ENCODE data around the gene HOXC11. TPM values are rescaled to one million over a fixed set of nuclear protein-coding genes. Genes with fewer than 3 reads are reported as not detected.

The HOXC11 gene
- total RNA-seq, 4 donors from 2014 or later, result not detected

DNA sequence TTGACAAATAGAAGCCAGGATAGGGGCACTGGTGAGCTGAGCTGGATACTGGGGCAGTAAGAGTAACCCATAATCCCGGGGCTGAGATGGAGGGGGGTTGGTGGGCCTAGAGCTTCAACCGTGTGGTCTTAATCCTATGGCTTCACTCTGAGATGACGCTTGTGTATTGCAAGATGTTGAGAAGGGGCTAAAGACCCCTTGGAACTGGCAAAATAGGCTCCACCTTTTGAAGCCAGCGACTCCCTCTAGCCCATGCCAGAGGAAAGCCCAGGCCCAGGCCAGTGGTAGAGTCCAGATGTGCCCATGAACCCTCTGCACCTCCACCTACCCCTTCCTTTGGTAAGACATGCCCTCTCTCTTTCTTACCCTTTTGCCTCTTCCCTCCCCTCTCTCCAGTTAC is 13.6 kb upstream of the HOXC11 start:
- TF ChIP-seq CTCF (IDR thresholded peaks at IDR 0.05) (no peak), POLR2A (IDR thresholded peaks at IDR 0.05) (no peak)
- H3K27me3 ChIP-seq, result peaks cover 34 to 100% (median 78%) of the 10 kb centered on the region in 4 donors
- H3K4me1 ChIP-seq, result peaks cover 5 to 48% (median 6%) of the 10 kb centered on the region in 3 donors
- no peak overlapping the region for H3K27ac ChIP-seq
- 10 to 16% methylated on average over 4 of the region's 4 CpGs for WGBS, 2 donors
- H3K36me3 ChIP-seq, result no peaks in the 10 kb centered on the region
- no peak for DNase-seq
- H3K9me3 ChIP-seq, result no peaks in the 10 kb centered on the region
- intact Hi-C loops (cut with DNase I), result no loop called here
- no peak overlapping the region for H3K4me3 ChIP-seq

DNA sequence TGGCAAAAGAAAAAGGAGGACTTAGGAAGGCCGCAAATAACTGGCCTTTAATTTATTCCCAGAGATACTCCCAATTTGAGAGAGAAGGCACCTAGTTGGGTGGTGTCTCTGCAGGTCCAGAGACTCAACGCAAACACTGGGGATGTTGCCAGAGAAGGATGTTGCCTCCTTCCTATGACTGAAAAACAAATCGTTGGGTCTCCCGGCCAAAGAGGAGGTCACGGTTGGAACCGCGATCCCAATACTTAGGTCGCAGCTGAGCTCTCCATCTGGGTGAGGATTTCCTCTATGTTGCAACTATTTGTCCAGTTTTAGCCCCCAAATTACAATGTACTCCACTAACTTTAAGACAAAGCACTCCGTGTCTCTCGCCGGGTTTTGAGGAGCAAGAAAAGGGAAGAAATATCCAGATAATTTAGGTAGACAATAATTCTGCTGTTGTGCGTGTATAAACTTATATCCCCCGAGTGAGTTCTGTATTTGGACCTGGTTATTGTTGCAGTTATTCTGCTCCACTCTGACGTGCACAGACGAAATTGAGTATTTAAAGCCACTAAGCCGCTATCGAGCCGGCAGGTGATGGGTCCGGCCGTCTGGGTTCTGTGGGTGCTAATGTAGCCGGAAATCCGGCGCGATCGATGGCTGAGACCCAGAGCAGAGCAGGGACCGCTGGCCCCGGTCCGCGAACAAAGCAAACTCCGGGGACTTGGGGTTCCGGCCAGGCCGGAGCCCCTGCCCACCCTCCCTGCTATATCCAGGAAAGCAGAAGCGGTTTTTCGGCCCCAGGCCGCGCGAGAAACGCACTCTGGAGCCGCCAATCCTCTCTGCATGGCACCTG is 12.5 kb upstream of the HOXC11 start:
- Histone ChIP-seq H3K27me3 (peaks cover 36 to 100% (median 79%) of the 10 kb centered on the region in 4 donors), H3K27ac (no peak overlapping the region), H3K9me3 (no peaks in the 10 kb centered on the region), H3K4me1 (peaks cover 4 to 46% (median 6%) of the 10 kb centered on the region in 3 donors), H3K36me3 (no peaks in the 10 kb centered on the region), H3K4me3 (no peak overlapping the region)
- intact Hi-C loops (cut with DNase I), result no loop called here
- no peak for DNase-seq
- WGBS, 2 donors, result 18 to 25% methylated on average over 13 to 15 of the region's 39 CpGs
- no peak for TF ChIP-seq POLR2A (IDR thresholded peaks at IDR 0.05)
- TF ChIP-seq CTCF (IDR thresholded peaks at IDR 0.05), result no peak

DNA sequence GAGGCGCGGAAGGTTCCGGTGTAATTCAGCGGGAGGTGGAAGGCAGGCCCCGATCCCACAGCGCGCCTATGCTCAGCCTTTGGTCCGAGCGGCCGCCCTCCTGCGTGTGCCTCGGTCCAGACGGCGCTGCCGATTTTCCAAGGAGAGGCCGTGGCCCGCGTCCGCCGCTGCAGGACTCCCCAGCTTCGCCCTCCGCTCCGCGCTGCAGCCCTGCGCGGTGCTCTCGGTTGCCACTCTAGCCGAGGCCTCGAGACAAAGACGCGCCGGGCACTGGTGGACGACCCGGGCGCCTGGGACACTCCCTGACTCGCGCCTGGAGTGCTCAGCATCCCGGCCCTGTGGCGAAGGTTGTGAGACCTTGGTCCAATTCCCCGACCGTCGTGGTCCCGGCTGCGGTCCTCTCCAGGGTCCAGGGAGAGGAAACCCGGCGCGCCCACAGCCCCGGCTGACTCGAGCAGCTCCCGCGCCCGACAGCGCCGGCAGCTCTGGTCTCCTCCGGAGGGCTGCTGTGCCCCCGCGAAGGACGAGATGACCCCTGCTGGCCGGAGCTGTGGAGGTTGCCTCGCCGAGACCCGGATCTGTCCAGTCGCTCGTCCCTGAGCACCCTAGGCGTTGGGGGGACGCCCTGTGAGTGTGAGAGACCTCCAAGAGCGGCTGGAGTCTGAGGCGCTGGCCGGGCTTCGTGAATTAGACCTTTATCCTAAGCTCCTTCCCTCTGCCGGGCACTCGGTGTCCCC is 11.7 kb upstream of the HOXC11 start:
- Histone ChIP-seq H3K36me3 (no peaks in the 10 kb centered on the region), H3K4me3 (no peak overlapping the region), H3K9me3 (no peaks in the 10 kb centered on the region), H3K27me3 (peaks cover 39 to 100% (median 78%) of the 10 kb centered on the region in 4 donors), H3K27ac (no peak overlapping the region), H3K4me1 (peaks cover 0 to 48% (median 10%) of the 10 kb centered on the region in 3 donors)
- WGBS, 2 donors, result 0% methylated on average over 2 of the region's 72 CpGs; no CpG with 5 or more reads in 1 of the 2 donors
- intact Hi-C loops (cut with DNase I), result no loop called here
- no peak for TF ChIP-seq CTCF (IDR thresholded peaks at IDR 0.05)
- no peak for TF ChIP-seq POLR2A (IDR thresholded peaks at IDR 0.05)
- DNase-seq, result no peak

DNA sequence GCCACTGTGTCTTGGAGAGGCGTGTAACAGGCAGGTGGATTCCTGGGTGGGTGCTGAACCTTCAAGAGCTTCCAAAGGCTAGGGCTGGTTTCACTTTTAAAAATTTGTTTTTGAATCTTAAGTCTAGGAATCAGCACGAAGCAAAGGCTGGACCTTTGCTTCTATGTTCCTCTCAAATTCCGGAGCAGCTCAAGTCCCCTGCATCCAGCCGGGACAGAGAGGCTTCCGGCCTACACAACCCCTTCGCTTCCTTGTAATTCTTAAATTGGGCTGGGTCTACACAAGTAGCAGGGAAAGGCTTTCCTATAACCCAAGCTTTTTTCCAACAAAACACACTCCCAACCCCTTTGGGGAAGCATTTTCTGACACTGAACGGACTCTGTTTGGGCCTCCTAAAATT is 9.9 kb upstream of the HOXC11 start:
- no peaks in the 10 kb centered on the region for H3K36me3 ChIP-seq
- intact Hi-C loops (cut with DNase I), result no loop called here
- no peak for TF ChIP-seq POLR2A (IDR thresholded peaks at IDR 0.05)
- TF ChIP-seq CTCF (IDR thresholded peaks at IDR 0.05), result no peak
- peaks cover 0 to 44% (median 15%) of the 10 kb centered on the region in 3 donors for H3K4me1 ChIP-seq
- no peak overlapping the region for H3K27ac ChIP-seq
- WGBS, 2 donors, result 32 to 42% methylated on average over 7 of the region's 7 CpGs
- no peak overlapping the region for H3K4me3 ChIP-seq
- no peak for DNase-seq
- peaks cover 39 to 100% (median 83%) of the 10 kb centered on the region in 4 donors for H3K27me3 ChIP-seq
- H3K9me3 ChIP-seq, result no peaks in the 10 kb centered on the region

All from esophagus squamous epithelium (tissue), 5 donors.